Stimulated activated CD4-positive, alpha-beta T cell treated with anti-CD3 and anti-CD28 coated beads, Interleukin-12 subunit alpha, Interleukin-12 subunit beta, amount 100 ng/mL, for 24 hours (primary cell): ENCODE data around the gene SPPL3.

Source experiments
- DNase-seq, 2 experiments: peaks; one replicate each; pipeline ENCODE4 v3.0.0-alpha.2; 2020; ENCODE audit warnings: low read depth in 2 of 2

Gene SPPL3

GRCh38 chr12:120724720-120725119, 179.4 kb downstream of the SPPL3 start:
- no peak for DNase-seq

- no peak for DNase-seq
Measured at GRCh38 chr12:120722784-120723183, 181.4 kb downstream of the SPPL3 start.

DNA sequence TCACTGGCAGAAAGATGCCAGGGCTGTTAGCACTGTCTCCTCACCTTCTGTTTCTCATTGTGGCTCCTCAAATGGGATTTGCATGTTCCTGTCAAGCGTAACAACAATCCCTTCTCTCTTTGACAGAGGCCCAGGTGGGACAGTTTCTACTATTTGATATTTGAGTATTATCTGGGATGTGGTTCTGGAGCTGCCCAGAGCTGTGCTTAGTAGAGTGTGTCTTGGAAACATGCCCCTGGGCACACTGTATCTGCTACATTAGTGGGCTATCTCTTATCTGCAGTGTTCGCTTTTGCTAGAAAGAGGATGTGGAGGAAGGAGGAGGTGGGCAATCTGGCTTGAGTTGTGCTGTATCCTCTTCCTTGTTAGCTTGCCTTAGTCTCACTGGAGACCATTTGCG, 182.3 kb downstream of the SPPL3 start:
- no peak for DNase-seq

DNA sequence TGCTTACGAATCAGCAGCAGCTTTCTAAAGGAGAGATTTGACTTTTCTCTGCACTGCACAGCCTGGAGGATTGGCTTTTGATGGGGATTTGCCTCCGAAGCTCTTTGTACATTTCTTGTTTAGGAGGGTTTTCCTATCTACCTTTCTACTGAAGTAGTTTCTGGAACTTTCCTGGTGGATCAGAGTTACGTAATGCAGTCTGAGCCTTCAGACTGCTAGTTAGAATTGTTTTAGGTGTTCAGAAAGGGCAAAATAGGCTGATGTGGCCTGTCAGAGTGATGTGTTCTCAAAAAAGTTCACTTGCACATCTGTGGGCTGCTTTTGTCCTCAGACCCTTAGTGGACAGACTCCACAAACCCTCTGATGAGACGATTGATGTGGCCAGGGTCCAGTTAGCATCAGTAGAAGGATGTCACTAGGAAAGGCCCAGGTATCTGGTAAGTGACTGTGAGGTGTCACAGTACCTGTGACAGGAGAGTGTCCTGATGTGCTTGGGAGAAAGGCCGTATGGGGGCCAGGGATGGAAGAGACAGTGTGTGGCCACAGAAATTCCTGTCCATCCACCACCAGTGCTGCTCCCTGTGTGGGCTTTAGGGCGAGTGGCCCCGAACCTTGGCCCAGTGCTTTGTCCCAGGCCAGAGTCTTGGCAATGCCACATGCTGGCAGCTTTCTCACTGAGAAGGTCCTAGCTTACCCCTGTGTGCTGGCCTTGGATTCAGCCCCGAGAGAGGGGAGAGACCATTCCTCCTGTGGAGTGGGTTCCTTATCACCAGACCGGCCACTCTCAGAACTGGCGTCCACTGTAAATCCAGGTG, 183.0 kb downstream of the SPPL3 start:
- DNase-seq, result no peak

DNA sequence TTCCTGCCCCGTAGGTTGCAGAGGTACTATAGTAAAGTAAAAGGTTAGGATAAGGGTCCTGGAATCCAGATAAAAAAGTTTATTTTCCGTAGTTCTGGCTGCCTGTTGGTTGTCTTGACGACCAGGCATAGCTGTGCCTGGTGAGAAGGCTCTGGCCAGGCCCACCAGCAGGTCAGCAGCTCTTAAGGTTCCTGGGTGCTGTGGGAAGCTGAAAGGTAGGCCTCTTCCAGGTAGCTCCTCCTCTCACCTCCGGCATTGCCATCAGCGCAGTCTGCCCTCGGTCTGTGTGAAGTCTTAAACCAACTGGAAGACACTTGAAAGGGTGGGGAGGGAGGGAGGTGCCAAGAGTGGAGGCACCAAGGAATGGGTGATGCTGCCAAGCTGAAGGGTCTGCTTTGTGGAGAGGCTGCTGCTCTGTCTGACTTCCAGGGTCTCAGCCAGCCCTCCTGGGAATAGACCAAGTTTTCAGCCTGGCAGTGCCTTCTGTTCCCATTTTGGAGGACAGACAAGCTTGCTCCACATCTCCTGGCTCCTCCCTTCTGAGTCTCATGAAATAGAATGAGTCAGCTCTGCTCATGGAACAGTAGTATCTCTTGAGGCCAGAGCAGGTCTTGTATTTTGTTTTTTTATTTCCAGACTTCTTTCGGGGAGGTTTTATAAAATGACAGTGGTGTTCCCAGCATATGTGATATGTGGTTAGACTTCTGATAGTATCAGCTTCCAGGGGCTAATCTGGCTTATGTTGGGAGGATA, 183.7 kb downstream of the SPPL3 start:
- no peak for DNase-seq

- no peak for DNase-seq
Measured at GRCh38 chr12:120719496-120720233, 184.5 kb downstream of the SPPL3 start.

GRCh38 chr12:120719072-120719471, 185.1 kb downstream of the SPPL3 start:
- DNase-seq, result no peak

- DNase-seq, result no peak
Measured at GRCh38 chr12:120718055-120718454, 186.1 kb downstream of the SPPL3 start.

DNA sequence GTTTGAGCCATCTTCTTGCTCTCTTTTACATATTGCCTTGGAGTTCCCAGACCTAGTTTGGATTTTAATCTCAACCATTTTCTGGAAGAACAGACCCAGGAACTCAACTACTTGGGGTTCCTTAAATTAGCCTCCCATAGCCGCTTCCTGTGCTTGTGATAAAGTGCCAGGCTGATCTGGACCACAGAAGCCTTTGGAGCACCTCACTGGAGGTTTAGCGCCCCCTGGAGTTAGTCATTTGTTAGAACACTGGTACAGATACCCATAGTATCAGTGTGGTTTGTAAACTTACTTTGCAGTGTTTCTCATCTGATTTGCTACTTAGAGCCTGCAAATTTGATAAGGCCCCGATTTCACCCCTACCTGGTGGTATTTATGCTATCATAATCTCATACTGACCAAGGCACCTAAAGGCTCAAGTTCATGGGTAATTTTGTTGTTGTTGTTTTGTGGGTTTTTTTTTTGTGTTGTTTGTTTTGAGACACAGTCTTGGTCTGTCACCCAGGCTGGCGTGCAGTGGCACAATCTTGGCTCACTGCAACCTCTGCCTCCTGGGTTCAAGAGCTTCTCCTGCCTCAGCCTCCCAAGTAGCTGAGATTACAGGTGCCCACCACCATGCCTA, 190.2 kb downstream of the SPPL3 start:
- DNase-seq, result peak; percentile 35 to 60

DNA sequence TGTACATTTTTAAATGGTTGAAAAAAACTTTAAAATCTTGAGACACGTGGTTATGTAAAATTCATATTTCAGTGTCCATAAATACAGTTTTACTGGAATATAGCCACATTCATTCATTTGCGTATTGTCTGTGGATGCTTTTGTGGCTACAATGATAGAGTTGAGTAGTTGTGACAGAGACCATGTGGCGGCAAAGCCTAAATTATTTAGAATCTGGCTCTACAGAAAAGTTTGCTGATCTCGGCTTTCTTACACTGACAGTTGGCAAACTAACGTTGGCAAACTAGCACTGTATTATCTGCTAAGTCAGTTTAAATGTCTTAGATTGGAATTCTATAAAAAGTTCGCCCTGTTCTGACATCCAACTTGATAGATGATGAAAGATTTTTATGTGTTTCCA, 191.5 kb downstream of the SPPL3 start:
- no peak for DNase-seq
